Left kidney (tissue), 8 donors: ENCODE results near the gene CCNC. TPM values are rescaled to one million over a fixed set of nuclear protein-coding genes. Genes with fewer than 3 reads are reported as not detected.

Experiments used
- DNase-seq: peaks from one replicate; pipeline ENCODE4 v3.0.0-alpha.2; 2013
- long read RNA-seq, 8 donors: transcript quantifications; one replicate each; lab custom pipeline, GENCODE V29; 2026
- polyA plus RNA-seq: library from polyadenylated mRNA; unstranded; fragments of 120-200 nt; gene quantifications from one replicate; pipeline ENCODE4 v1.2.1, GENCODE V29; 2013; ENCODE audit not compliant: insufficient read length

The CCNC gene, protein sequence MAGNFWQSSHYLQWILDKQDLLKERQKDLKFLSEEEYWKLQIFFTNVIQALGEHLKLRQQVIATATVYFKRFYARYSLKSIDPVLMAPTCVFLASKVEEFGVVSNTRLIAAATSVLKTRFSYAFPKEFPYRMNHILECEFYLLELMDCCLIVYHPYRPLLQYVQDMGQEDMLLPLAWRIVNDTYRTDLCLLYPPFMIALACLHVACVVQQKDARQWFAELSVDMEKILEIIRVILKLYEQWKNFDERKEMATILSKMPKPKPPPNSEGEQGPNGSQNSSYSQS
- polyA plus RNA-seq = 103 TPM
- long read RNA-seq, donor 1, transcript CCNC-210 (12 exons, 2,473 nt) = major isoform, 21 of 29 reads
- long read RNA-seq, donor 1, partial matches to known transcripts = 6 of 29 reads
- long read RNA-seq, donor 1, other reads (novel, unspliced or antisense) = 0 of 29 reads
- long read RNA-seq, donor 2, transcript CCNC-210 (12 exons, 2,473 nt) = major isoform, 15 of 25 reads
- long read RNA-seq, donor 2, partial matches to known transcripts = 0 of 25 reads
- long read RNA-seq, donor 2, other reads (novel, unspliced or antisense) = 5 of 25 reads
- long read RNA-seq, donor 3, transcript CCNC-210 (12 exons, 2,473 nt) = major isoform, 12 of 14 reads
- long read RNA-seq, donor 3, partial matches to known transcripts = 0 of 14 reads
- long read RNA-seq, donor 3, other reads (novel, unspliced or antisense) = 0 of 14 reads
- long read RNA-seq, donor 4, partial matches to known transcripts = 0 of 1 reads
- long read RNA-seq, donor 4, other reads (novel, unspliced or antisense) = 0 of 1 reads
- long read RNA-seq, donor 5, transcript CCNC-210 (12 exons, 2,473 nt) = major isoform, 36 of 40 reads
- long read RNA-seq, donor 5, partial matches to known transcripts = 0 of 40 reads
- long read RNA-seq, donor 5, other reads (novel, unspliced or antisense) = 0 of 40 reads
- long read RNA-seq, donor 6, transcript CCNC-210 (12 exons, 2,473 nt) = major isoform, 18 of 24 reads
- long read RNA-seq, donor 6, partial matches to known transcripts = 0 of 24 reads
- long read RNA-seq, donor 6, other reads (novel, unspliced or antisense) = 0 of 24 reads
- long read RNA-seq, donor 7, transcript CCNC-210 (12 exons, 2,473 nt) = major isoform, 30 of 42 reads
- long read RNA-seq, donor 7, transcript CCNC-213 (2 exons, 1,123 nt) = minor isoform, 5 of 42 reads
- long read RNA-seq, donor 7, partial matches to known transcripts = 0 of 42 reads
- long read RNA-seq, donor 7, other reads (novel, unspliced or antisense) = 0 of 42 reads
- long read RNA-seq, donor 8, transcript CCNC-210 (12 exons, 2,473 nt) = major isoform, 8 of 10 reads
- long read RNA-seq, donor 8, partial matches to known transcripts = 0 of 10 reads
- long read RNA-seq, donor 8, other reads (novel, unspliced or antisense) = 0 of 10 reads

- DNase-seq = peak; percentile 96
Observed at GRCh38 chr6:99568103-99568933, at the start of gene CCNC. Gene CCNC, minus strand, starts transcription at chr6:99568660. Its CDS starts 133 bp downstream, at chr6:99568527.

GRCh38 chr6:99617131-99617530, 48.7 kb upstream of the CCNC start:
- DNase-seq = no peak

- no peak for DNase-seq
Observed at GRCh38 chr6:99614430-99615186, 46.1 kb upstream of the CCNC start.

DNA sequence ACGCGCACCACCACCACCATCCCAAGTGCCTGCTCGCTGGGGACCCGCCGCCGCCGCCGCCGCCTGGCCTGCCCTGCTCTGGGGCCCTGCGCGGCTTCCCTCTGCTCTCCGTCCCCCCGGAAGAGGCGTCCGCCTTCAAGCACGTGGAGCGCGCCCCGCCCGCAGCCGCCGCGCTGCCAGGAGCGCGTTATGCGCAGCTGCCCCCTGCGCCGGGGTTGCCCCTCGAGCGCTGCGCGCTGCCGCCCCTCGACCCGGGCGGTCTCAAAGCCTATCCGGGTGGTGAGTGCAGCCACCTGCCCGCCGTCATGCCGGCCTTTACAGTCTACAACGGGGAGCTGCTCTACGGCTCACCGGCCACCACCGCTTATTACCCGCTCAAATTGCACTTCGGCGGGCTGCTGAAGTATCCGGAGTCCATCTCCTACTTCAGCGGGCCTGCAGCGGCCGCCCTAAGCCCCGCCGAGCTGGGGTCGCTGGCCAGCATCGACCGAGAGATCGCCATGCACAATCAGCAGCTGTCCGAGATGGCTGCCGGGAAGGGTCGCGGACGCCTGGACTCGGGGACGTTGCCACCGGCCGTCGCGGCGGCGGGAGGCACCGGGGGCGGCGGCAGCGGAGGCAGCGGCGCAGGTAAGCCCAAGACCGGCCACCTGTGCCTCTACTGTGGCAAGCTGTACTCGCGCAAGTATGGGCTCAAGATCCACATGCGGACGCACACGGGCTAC, 45.4 kb upstream of the CCNC start:
- DNase-seq = no peak

DNA sequence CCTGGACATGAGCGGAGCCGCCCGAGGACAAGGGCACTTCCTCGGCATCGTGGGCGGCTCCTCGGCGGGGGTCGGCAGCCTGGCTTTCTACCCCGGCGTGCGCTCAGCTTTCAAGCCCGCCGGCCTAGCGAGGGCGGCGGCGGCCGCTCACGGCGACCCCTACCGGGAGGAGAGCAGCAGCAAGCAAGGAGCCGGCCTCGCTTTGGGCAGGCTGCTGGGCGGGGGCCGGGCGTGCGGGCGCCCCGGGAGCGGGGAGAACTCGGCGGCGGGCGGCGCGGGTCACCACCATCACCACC, 44.9 kb upstream of the CCNC start:
- no peak for DNase-seq

- DNase-seq = no peak
Observed at GRCh38 chr6:99612551-99613408, 44.3 kb upstream of the CCNC start.

GRCh38 chr6:99611148-99611547, 42.7 kb upstream of the CCNC start:
- DNase-seq = no peak

DNA sequence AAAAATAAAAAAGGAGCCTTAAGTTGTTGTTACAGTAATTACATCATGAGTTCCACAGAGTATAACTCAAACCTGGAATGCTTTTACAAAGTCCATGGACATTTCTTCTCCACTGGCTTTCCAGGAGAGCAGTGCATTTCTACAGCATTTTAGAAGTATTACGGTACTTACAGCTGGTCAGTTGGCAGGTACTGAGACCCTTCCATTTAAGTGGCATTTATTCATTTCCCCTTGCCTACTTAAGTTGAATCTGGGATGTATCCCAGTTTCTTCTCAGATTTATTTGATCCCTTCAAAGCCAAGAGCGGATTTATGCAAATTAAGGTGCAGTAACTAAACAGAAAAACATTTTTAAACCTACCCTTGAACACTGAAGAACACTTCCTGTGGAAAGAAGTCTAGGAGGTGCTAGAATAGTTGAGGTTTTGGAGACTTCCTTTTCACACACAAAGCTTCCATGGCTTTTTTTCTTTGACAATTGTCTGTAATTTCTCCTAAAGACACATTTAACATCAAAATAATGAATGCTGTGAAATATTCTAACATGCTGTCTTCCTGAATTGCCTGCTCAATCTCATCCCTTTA, 41.5 kb upstream of the CCNC start:
- no peak for DNase-seq

DNA sequence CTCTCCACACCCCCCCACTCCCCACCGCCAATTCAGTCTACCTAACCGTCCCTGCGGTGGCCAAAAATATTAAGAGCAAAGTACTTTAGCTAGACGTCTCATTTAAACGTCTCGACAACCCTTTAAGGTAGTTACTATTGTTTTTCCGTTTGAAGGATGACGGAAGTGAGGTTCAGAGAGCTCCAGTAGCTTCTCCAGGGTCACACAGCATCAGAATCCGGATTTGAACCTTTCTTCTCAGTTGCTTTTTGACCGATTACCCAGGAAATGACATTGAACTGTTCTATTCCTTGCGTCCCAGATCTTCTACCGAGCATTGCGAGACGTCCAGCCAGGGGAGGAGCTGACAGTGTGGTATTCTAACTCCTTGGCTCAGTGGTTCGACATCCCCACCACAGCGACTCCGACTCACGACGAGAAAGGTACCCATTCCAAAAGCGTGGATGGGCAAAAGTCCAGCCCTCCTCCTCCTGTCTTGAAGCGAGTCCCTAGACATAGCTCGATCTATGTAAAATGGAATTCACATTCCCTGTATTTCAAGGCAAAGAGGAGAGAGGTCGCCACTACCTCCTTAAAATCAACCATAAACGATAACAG, 40.5 kb upstream of the CCNC start:
- DNase-seq = no peak

DNA sequence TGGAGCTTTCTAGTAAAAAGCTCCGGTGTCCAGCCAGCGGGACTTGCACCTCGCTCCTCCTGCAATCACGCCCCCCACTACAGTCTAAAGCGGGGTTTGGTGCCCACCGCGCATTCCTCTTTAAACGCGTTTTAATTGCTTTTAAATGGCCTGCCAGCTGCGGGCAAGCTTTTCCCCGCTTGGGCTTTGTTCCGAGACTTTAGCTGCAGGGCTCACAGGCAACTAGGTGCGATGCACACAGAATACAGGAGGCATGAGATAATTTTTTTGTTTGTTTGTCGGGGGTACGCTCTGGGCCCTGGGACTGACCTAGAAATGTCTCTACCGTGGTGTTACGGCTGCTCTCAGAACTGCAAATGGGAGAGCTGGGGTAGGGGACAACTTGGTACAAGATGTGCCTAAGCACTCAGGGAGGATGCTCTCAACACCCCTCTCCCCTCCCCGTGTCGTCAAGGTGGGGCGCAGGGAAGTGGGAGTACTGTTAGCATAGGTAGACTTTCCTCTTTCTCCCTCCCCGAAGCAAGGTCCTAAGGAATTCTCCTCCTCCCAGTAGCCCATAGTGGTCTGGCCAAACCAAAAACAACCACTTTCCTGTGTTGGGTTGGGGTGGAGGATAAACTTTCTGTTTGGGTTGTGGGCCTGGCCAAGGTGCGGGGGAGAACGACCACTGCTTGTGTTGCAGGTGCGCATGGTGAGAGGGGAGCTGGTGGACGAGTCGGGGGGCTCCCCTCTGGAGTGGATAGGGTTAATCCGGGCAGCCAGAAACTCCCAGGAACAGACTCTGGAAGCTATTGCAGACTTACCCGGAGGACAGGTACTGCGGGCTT, 39.8 kb upstream of the CCNC start:
- no peak for DNase-seq

DNA sequence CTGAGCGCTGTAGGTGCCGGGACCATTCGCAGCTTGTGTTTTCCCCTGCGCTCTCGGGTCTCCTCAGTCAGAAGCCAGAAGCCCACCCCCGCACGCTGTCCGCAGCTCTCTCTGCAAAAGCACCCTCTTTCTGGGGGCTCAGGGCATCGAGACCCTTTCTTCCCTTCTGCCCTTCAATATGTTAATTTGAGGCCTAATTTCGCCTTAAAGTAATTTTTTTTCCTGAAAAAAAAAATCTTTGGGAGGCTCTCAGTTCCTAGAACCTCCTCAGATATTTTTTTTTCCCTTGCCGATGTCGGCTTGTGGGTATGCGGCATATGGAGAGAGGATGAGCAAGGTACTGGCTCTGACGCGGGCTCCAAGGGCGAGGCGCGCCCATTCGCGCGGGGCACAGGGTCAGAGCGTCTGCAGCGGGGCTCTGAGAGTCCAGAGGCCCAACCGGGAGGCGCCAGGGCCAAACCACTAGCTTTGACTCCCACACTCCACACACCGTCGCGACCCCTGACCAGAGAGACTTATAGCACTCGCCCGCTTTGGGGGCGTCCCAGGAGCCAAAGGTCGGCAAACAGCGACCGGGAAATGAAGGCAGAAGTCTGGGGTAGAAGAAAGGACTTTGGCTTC, 39.1 kb upstream of the CCNC start:
- DNase-seq = no peak

- DNase-seq = no peak
Observed at GRCh38 chr6:99606656-99607415, 38.4 kb upstream of the CCNC start, which contains the start of gene PRDM13. Gene PRDM13, plus strand, starts transcription at chr6:99606833. Its CDS starts 202 bp downstream, at chr6:99607035.

DNA sequence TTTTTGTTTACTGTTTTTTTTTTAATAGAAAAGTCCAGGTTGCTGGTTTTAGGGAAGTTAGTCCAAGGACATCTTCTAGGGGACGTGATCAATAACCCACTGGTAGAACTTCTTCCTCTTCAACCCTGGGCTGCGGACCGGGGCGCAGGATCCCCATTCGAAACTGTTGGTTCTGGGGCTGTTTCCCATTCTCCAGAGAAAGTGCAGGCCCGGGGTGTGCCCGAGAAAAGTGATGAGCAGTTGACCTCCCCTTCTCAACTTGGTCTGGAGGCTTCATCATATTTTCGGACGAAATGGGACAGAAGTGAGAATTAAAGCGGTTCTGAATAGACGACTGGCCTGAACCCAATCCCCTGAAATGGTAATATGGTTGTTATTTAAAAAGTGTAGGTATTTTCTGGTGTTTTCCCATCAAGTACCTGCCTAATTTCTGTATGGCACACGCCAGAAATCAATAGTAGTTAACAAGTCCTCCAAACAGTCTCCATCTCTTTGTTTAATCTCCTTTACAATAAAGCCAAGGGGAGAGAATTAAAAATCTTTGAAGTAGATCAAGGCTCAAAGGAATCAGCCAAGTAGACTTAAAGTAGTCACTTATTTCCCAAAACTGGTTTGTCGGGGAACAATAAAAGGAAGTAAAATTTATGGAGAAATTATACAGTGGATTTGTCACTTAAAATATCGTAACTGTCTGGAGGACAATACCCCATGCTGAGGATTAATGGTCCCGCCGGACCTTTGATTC, 37.6 kb upstream of the CCNC start:
- DNase-seq = no peak

GRCh38 chr6:99605074-99605734, 36.7 kb upstream of the CCNC start:
- DNase-seq = no peak
